OCI-LY1 (cell line): ENCODE results near the gene TRPM3.

Source experiments
- H2AFZ ChIP-seq: fragments of 200-600 bp; sonication (generic), shearing (Covaris generic); 2 replicates; pipeline ENCODE4 v1.6.0; 2014; ENCODE audit warnings: antibody characterized with exemption, mild to moderate bottlenecking, low read length
- H3F3A ChIP-seq: fragments of 200-600 bp; sonication (generic), shearing (Covaris generic); 2 replicates; pipeline ENCODE4 v1.6.0; 2014; ENCODE audit warnings: mild to moderate bottlenecking, antibody characterized with exemption, low read length, moderate library complexity; ENCODE audit not compliant: insufficient read depth
- H3K27ac ChIP-seq: fragments of 200-600 bp; sonication (generic); 2 replicates; pipeline ENCODE4 v1.5.1; 2014; ENCODE audit warnings: low read length, mixed run types, mild to moderate bottlenecking, low read depth; ENCODE audit not compliant: poor library complexity, severe bottlenecking
- H3K27me3 ChIP-seq: fragments of 200-600 bp; sonication (generic); 2 replicates; pipeline ENCODE4 v1.6.0; 2014; ENCODE audit warnings: antibody characterized with exemption, mild to moderate bottlenecking, low read length, moderate library complexity; ENCODE audit not compliant: insufficient read depth
- H3K36me3 ChIP-seq: fragments of 200-600 bp; sonication (generic); 2 replicates; pipeline ENCODE4 v1.6.1; 2014; ENCODE audit warnings: mild to moderate bottlenecking, antibody characterized with exemption, low read length, moderate library complexity, mixed read lengths; ENCODE audit not compliant: insufficient read depth
- H3K4me1 ChIP-seq: fragments of 200-600 bp; sonication (generic); 2 replicates; pipeline ENCODE4 v1.5.1; 2014; ENCODE audit warnings: mild to moderate bottlenecking, low read length, moderate library complexity; ENCODE audit not compliant: insufficient read depth, severe bottlenecking
- H3K4me2 ChIP-seq: fragments of 200-600 bp; sonication (generic), shearing (Covaris generic); 2 replicates; pipeline ENCODE4 v1.6.1; 2014; ENCODE audit warnings: low read length
- H3K4me3 ChIP-seq: fragments of 200-600 bp; sonication (generic); 2 replicates; pipeline ENCODE4 v1.5.1; 2014; ENCODE audit warnings: low read length, low read depth, mild to moderate bottlenecking, mixed read lengths; ENCODE audit not compliant: poor library complexity, severe bottlenecking
- H3K79me2 ChIP-seq: fragments of 200-600 bp; shearing (Covaris generic); 2 replicates; pipeline ENCODE4 v1.6.1; 2016; ENCODE audit warnings: mixed run types, low read length, mixed read lengths; ENCODE audit not compliant: insufficient read depth
- H3K9ac ChIP-seq: fragments of 200-600 bp; sonication (generic), shearing (Covaris generic); 2 replicates; pipeline ENCODE4 v1.6.1; 2014; ENCODE audit warnings: mild to moderate bottlenecking, low read length, mixed read lengths
- H3K9me2 ChIP-seq: fragments of 200-600 bp; sonication (generic), shearing (Covaris generic); 2 replicates; pipeline ENCODE4 v1.6.1; 2014; ENCODE audit warnings: low read depth, mild to moderate bottlenecking, low read length, mixed read lengths
- H3K9me3 ChIP-seq: fragments of 200-600 bp; shearing (Covaris generic); 2 replicates; pipeline ENCODE4 v1.6.1; 2014; ENCODE audit warnings: low read length, mixed read lengths
- H4K20me1 ChIP-seq: fragments of 200-600 bp; sonication (generic), shearing (Covaris generic); 2 replicates; pipeline ENCODE4 v1.6.0; 2016; ENCODE audit warnings: mild to moderate bottlenecking, low read length; ENCODE audit not compliant: insufficient read depth
- CTCF ChIP-seq: fragments of 200-600 bp; sonication (generic), shearing (Covaris generic); IDR thresholded peaks from 2 replicates; pipeline ENCODE4 v1.5.1; 2017; ENCODE audit warnings: mild to moderate bottlenecking, antibody characterized with exemption, low read length, moderate library complexity, mixed read lengths
- EZH2 ChIP-seq: fragments of 200-600 bp; sonication (generic), shearing (Covaris generic); IDR thresholded peaks from 2 replicates; pipeline ENCODE4 v1.8.0; 2017; ENCODE audit warnings: borderline replicate concordance, mixed run types, mild to moderate bottlenecking, antibody characterized with exemption, low read length, moderate library complexity, mixed read lengths

Gene TRPM3

GRCh38 chr9:71032779-71033178 lies 88.6 kb downstream of the TRPM3 start:
- TF ChIP-seq CTCF (no peak), EZH2 (no peak)
- H3K27me3 ChIP-seq: no peaks in the 10 kb centered on the region
- no peaks in the 10 kb centered on the region for H3K9me2 ChIP-seq
- H3K79me2 ChIP-seq: no peaks in the 10 kb centered on the region
- no peaks in the 10 kb centered on the region for H3F3A ChIP-seq
- no peaks in the 10 kb centered on the region for H3K36me3 ChIP-seq
- H2AFZ ChIP-seq: no peak overlapping the region
- no peak overlapping the region for H3K9ac ChIP-seq
- no peaks in the 10 kb centered on the region for H3K4me1 ChIP-seq
- H4K20me1 ChIP-seq: no peaks in the 10 kb centered on the region
- H3K4me2 ChIP-seq: no peak overlapping the region
- H3K9me3 ChIP-seq: no peaks in the 10 kb centered on the region
- H3K27ac ChIP-seq: no peak overlapping the region
- H3K4me3 ChIP-seq: no peak overlapping the region

GRCh38 chr9:71025728-71026127 lies 95.7 kb downstream of the TRPM3 start:
- H3K9me3 ChIP-seq: no peaks in the 10 kb centered on the region
- no peaks in the 10 kb centered on the region for H3F3A ChIP-seq
- H3K9ac ChIP-seq: no peak overlapping the region
- no peaks in the 10 kb centered on the region for H3K27me3 ChIP-seq
- no peak overlapping the region for H3K4me3 ChIP-seq
- H3K27ac ChIP-seq: no peak overlapping the region
- H3K79me2 ChIP-seq: no peaks in the 10 kb centered on the region
- H3K36me3 ChIP-seq: no peaks in the 10 kb centered on the region
- H3K4me2 ChIP-seq: no peak overlapping the region
- no peaks in the 10 kb centered on the region for H3K4me1 ChIP-seq
- TF ChIP-seq CTCF (no peak), EZH2 (no peak)
- H3K9me2 ChIP-seq: no peaks in the 10 kb centered on the region
- no peak overlapping the region for H2AFZ ChIP-seq
- no peaks in the 10 kb centered on the region for H4K20me1 ChIP-seq

GRCh38 chr9:71025201-71025600 lies 96.2 kb downstream of the TRPM3 start:
- H3K9ac ChIP-seq: no peak overlapping the region
- no peaks in the 10 kb centered on the region for H3K9me3 ChIP-seq
- H3K4me3 ChIP-seq: no peak overlapping the region
- no peak overlapping the region for H3K27ac ChIP-seq
- no peaks in the 10 kb centered on the region for H3F3A ChIP-seq
- H3K27me3 ChIP-seq: no peaks in the 10 kb centered on the region
- no peaks in the 10 kb centered on the region for H4K20me1 ChIP-seq
- no peak overlapping the region for H2AFZ ChIP-seq
- H3K79me2 ChIP-seq: no peaks in the 10 kb centered on the region
- no peaks in the 10 kb centered on the region for H3K4me1 ChIP-seq
- TF ChIP-seq CTCF: no peak
- TF ChIP-seq EZH2: no peak
- no peaks in the 10 kb centered on the region for H3K9me2 ChIP-seq
- no peak overlapping the region for H3K4me2 ChIP-seq
- no peaks in the 10 kb centered on the region for H3K36me3 ChIP-seq
